A549 (cell line): ENCODE measurements around the gene URGCP.

Experiments used
- CHD2 ChIP-seq: fragments of 150-350 bp; IDR thresholded peaks from 2 replicates; pipeline ENCODE4 v1.6.1; 2014; ENCODE audit warnings: low read length; ENCODE audit not compliant: partially characterized antibody
- CHD4 ChIP-seq: fragments of 200-600 bp; sonication (generic); IDR thresholded peaks from 2 replicates; pipeline ENCODE4 v1.6.1; 2016; ENCODE audit warnings: antibody characterized with exemption, mild to moderate bottlenecking, borderline replicate concordance
- EP300 ChIP-seq, 2 experiments: fragments of >200 bp; sonication (Bioruptor Twin); formaldehyde crosslinking; IDR thresholded peaks; 2 replicates in 1 of 2; 3 replicates in 1 of 2; pipeline ENCODE4 v1.6.1; 2016 to 2017
- HEYL ChIP-seq: fragments of 250-450 bp; sonication (Bioruptor Pico); IDR thresholded peaks from 2 replicates; pipeline ENCODE4 v1.8.0; 2021; ENCODE audit warnings: mild to moderate bottlenecking, moderate library complexity
- MAZ ChIP-seq: fragments of 150-350 bp; IDR thresholded peaks from 2 replicates; pipeline ENCODE4 v1.6.1; 2014; ENCODE audit warnings: antibody characterized with exemption, low read depth, low read length, borderline replicate concordance
- POLR2A ChIP-seq: IDR thresholded peaks from 2 replicates; pipeline ENCODE4 v1.6.1; 2012; ENCODE audit warnings: mild to moderate bottlenecking, low read length
- REST ChIP-seq: fragments of 200-600 bp; sonication (generic); IDR thresholded peaks from 2 replicates; pipeline ENCODE4 v1.6.1; 2016; ENCODE audit warnings: antibody characterized with exemption, mild to moderate bottlenecking, moderate library complexity
- RNF2 ChIP-seq: fragments of 200-600 bp; sonication (generic); IDR thresholded peaks from 2 replicates; pipeline ENCODE4 v1.6.1; 2016; ENCODE audit warnings: low read depth, mild to moderate bottlenecking, antibody characterized with exemption, moderate library complexity, borderline replicate concordance
- TF ChIP-seq, protein P1 (sequence below): fragments of >200 bp; sonication (Bioruptor Twin); formaldehyde crosslinking; IDR thresholded peaks from 3 replicates; pipeline ENCODE4 v1.6.1; 2016
- TF ChIP-seq, protein P2 (sequence below): fragments of >200 bp; sonication (Bioruptor Twin); formaldehyde crosslinking; IDR thresholded peaks from 3 replicates; pipeline ENCODE4 v1.5.1; 2016

DNA sequence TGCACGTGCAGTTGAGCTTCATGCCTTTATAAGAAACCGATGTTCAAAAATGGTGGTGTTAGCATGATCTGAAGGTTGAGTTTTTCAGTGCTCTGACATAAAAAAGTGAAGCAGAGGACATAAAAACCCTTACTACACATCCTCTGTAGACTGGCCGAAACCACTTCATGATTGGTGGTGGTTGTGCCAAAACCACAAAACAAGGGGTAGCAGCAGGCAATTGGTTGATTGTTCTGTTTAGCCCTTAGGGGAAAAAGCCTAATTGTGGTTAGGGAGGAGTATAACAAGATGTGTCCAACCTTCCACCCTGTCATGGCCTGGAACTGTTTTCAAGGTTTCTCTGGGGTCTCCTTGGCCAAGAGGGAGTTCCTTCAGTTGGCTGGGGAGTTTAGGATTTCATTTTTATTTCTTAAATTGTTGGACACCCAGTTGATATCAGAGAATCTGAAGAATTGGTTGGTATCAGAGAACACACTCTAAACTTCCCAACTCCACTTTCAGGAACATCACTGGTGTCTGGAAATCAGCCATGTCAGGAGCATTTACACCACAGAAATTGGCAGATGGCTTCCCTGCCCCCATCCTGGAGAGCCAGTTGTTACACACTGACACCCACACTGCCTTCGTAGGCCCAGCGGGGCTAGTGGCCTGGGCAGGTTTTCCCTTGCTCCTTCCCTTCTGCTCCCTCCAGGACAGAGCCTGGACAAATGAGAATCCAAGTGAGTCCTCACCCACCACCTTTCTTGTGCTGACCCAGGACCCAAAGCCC lies 55.9 kb downstream of the URGCP start:
- TF ChIP-seq, protein P1, sequence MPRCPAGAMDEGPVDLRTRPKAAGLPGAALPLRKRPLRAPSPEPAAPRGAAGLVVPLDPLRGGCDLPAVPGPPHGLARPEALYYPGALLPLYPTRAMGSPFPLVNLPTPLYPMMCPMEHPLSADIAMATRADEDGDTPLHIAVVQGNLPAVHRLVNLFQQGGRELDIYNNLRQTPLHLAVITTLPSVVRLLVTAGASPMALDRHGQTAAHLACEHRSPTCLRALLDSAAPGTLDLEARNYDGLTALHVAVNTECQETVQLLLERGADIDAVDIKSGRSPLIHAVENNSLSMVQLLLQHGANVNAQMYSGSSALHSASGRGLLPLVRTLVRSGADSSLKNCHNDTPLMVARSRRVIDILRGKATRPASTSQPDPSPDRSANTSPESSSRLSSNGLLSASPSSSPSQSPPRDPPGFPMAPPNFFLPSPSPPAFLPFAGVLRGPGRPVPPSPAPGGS = no peak
- TF ChIP-seq, protein P2, sequence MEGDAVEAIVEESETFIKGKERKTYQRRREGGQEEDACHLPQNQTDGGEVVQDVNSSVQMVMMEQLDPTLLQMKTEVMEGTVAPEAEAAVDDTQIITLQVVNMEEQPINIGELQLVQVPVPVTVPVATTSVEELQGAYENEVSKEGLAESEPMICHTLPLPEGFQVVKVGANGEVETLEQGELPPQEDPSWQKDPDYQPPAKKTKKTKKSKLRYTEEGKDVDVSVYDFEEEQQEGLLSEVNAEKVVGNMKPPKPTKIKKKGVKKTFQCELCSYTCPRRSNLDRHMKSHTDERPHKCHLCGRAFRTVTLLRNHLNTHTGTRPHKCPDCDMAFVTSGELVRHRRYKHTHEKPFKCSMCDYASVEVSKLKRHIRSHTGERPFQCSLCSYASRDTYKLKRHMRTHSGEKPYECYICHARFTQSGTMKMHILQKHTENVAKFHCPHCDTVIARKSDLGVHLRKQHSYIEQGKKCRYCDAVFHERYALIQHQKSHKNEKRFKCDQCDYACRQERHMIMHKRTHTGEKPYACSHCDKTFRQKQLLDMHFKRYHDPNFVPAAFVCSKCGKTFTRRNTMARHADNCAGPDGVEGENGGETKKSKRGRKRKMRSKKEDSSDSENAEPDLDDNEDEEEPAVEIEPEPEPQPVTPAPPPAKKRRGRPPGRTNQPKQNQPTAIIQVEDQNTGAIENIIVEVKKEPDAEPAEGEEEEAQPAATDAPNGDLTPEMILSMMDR = no peak
- TF ChIP-seq MAZ = no peak
- TF ChIP-seq RNF2 = no peak
- TF ChIP-seq CHD2 = no peak
- no peak for TF ChIP-seq REST
- no peak for TF ChIP-seq HEYL (CRISPR knock-in tag)
- TF ChIP-seq CHD4 = no peak
- TF ChIP-seq POLR2A = no peak
- TF ChIP-seq EP300 (IDR thresholded peaks at IDR 0.05) = no peak
